ENCODE results near the gene SWT1.
"Not testable (repeated sequence)": the region's sequence is repeated elsewhere in the genome, so short reads cannot be mapped to it uniquely, and the experiment has no call there.

SWT1 gene

DNA sequence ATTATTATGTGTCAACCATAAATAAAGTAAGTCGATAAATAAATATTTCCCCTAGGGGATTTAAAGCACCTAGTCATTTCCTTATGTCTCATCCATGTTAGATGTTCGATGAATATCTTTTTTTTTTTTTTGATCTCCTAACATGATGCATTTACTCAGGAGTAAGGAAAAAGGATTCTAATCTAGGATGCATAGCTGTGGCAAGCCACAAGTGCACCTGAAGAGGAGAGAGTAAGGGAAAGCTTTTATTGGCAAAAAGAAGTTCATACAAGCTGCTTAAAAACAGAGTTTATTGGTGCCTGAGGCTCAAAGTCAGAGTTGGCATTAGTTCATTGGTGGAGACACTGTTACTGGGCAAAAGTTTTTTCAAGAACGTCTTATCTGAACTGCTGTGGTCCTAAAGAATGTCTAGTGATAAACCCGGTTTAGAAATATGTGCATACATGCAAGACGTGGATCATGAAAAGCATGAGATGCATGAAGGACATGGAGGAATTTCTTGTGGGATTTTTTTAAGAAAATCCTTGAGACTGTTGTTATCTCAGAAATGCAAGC lies 51.7 kb downstream of the SWT1 start:
- Mint-ChIP-seq H3K27ac (no peak overlapping the region), H3K36me3 (peaks cover 27% of the 10 kb centered on the region), H3K9me3 (peaks cover 7% of the 10 kb centered on the region), H3K4me3 (no peak overlapping the region), H3K4me1 (no peaks in the 10 kb centered on the region), H3K27me3 (no peaks in the 10 kb centered on the region)
- DNase-seq (ENCODE audit: low spot score in 2 of 2), result no peak
- ATAC-seq (ENCODE audit: low read depth), result no peak

GRCh38 chr1:185209357-185209756 lies 52.4 kb downstream of the SWT1 start:
- not testable (repeated sequence) for H3K27me3 Mint-ChIP-seq; H3K4me3 Mint-ChIP-seq; ATAC-seq (ENCODE audit: low read depth); H3K27ac Mint-ChIP-seq; H3K4me1 Mint-ChIP-seq; DNase-seq (ENCODE audit: low spot score in 2 of 2)
- H3K36me3 Mint-ChIP-seq, result peaks cover 31% of the 10 kb centered on the region
- H3K9me3 Mint-ChIP-seq, result peaks cover 10% of the 10 kb centered on the region

- Mint-ChIP-seq H3K27ac (no peak overlapping the region), H3K9me3 (peaks cover 10% of the 10 kb centered on the region), H3K27me3 (no peaks in the 10 kb centered on the region), H3K4me1 (no peaks in the 10 kb centered on the region), H3K4me3 (no peak overlapping the region), H3K36me3 (peaks cover 35% of the 10 kb centered on the region)
- no peak for DNase-seq (ENCODE audit: low spot score in 2 of 2)
- ATAC-seq (ENCODE audit: low read depth), result no peak
These were observed 56.1 kb downstream of the SWT1 start for GRCh38 chr1:185213091-185213490.

DNA sequence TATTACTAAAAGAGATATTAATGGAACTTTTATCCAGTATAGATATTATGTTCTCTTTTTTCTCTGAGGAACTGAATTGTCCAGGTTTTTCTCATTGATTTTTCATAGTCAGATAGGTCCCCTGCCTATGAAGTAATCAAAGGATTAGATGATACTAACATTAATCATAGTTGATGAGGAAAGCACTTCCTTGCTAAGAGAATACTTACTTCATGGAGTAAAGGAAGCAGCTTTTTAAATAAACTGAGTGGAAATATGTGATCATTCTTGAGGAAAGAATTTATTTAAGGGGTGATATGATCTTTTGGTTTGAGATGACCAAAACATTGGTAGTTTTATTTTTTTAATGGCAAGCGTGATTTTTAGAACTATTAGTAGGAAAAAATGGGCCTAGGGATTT lies 58.9 kb downstream of the SWT1 start:
- no peaks in the 10 kb centered on the region for H3K27me3 Mint-ChIP-seq
- DNase-seq (ENCODE audit: low spot score in 2 of 2), result no peak
- no peak for ATAC-seq (ENCODE audit: low read depth)
- H3K27ac Mint-ChIP-seq, result no peak overlapping the region
- peaks cover 14% of the 10 kb centered on the region for H3K36me3 Mint-ChIP-seq
- H3K9me3 Mint-ChIP-seq, result peaks cover 3% of the 10 kb centered on the region
- no peaks in the 10 kb centered on the region for H3K4me1 Mint-ChIP-seq
- no peak overlapping the region for H3K4me3 Mint-ChIP-seq

GRCh38 chr1:185224132-185224531 lies 67.2 kb downstream of the SWT1 start:
- peaks cover 35% of the 10 kb centered on the region for H3K36me3 Mint-ChIP-seq
- no peak for ATAC-seq (ENCODE audit: low read depth)

DNA sequence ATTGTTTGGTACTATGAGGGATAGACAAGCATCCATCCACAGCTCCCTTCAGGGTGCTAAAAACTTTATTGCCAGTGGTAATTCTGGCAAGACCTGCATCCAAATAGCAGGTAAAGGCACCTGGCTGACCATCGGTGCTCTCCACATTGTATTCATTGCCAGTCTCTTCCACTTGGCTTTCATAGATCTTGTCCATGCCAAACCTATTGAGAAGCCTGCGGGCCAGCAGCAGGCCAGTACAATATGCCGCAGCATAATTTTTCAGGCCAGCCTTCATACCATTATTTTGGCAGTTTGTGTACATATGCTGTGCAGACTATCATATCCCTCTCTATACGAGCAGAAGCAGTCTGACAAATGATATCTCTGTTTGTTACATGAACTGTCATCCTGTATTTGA lies 70.2 kb downstream of the SWT1 start:
- Mint-ChIP-seq H3K27ac (no peak overlapping the region), H3K9me3 (peaks cover 7% of the 10 kb centered on the region), H3K4me3 (no peak overlapping the region), H3K27me3 (no peaks in the 10 kb centered on the region), H3K36me3 (peaks cover 35% of the 10 kb centered on the region), H3K4me1 (no peaks in the 10 kb centered on the region)
- ATAC-seq (ENCODE audit: low read depth), result no peak
- DNase-seq (ENCODE audit: low spot score in 2 of 2), result no peak

More at GRCh38 chr1:185224132-185224531, 67.2 kb downstream of the SWT1 start:
- DNase-seq (ENCODE audit: low spot score in 2 of 2), result no peak
- Mint-ChIP-seq H3K27me3 (no peaks in the 10 kb centered on the region), H3K4me1 (no peaks in the 10 kb centered on the region), H3K4me3 (no peak overlapping the region), H3K9me3 (peaks cover 7% of the 10 kb centered on the region), H3K27ac (no peak overlapping the region)

DNA sequence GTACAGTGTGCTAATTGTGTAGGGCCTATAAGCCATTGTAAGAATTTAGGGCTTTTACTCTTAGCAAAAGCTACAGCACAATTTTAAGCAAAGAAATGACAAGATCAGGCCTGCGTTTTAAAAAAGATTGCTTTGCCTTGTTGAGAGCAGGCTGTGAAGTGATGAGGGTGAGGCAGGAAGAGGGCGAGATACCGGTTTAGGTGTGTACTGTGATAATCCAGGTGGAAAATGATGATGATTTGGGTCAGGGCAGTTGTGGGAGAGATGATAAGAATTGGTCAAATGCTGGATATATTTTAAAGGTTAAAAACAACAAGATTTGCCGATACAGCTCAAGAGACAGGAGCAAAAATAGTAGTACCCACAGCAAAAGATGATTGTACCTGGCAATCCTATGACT lies 72.0 kb downstream of the SWT1 start:
- Mint-ChIP-seq H3K4me1 (no peaks in the 10 kb centered on the region), H3K27me3 (no peaks in the 10 kb centered on the region), H3K9me3 (peaks cover 3% of the 10 kb centered on the region), H3K4me3 (no peak overlapping the region), H3K36me3 (peaks cover 26% of the 10 kb centered on the region), H3K27ac (no peak overlapping the region)
- no peak for DNase-seq (ENCODE audit: low spot score in 2 of 2)
- no peak for ATAC-seq (ENCODE audit: low read depth)

GRCh38 chr1:185229981-185230380 lies 73.0 kb downstream of the SWT1 start:
- Mint-ChIP-seq H3K27me3 (no peaks in the 10 kb centered on the region), H3K36me3 (peaks cover 24% of the 10 kb centered on the region), H3K4me1 (no peaks in the 10 kb centered on the region), H3K9me3 (no peaks in the 10 kb centered on the region), H3K4me3 (no peak overlapping the region), H3K27ac (no peak overlapping the region)
- DNase-seq (ENCODE audit: low spot score in 2 of 2), result no peak
- no peak for ATAC-seq (ENCODE audit: low read depth)

DNA sequence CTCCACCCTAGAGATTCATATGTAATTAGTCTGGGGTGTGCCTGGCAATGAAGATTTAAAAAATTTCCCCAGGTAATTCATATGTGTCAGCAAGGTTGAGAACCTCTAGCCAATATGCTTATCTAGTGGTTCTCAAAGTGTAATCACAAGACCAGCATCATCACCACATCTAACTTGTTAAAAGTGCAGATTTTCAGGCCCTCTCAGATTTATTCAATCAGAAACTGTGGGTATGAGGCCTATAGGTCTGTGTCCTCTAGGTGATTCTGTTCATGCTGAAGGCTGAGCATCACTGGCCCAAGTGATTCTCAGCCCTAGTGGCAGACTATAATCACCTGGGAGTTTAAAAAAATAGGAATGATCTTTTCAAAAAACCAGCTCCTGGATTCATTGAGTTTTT lies 75.9 kb downstream of the SWT1 start:
- DNase-seq (ENCODE audit: low spot score in 2 of 2), result no peak
- no peak for ATAC-seq (ENCODE audit: low read depth)
- Mint-ChIP-seq H3K27ac (no peak overlapping the region), H3K4me1 (no peaks in the 10 kb centered on the region), H3K36me3 (peaks cover 34% of the 10 kb centered on the region), H3K9me3 (no peaks in the 10 kb centered on the region), H3K27me3 (no peaks in the 10 kb centered on the region), H3K4me3 (no peak overlapping the region)

DNA sequence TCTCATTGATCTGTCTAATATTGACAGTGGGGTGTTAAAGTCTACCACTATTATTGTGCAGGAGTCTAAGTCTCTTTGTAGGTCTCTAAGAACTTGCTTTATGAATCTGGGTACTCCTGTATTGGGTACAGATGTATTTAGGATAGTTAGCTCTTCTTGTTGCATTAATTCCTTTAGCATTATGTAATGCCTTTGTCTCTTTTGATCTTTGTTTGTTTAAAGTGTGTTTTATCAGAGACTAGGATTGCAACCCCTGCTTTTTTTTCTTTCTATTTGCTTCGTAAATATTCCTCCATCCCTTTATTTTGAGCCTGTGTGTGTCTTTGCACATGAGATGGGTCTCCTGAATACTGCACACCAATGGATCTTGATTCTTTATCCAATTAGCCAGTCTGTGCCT lies 77.2 kb downstream of the SWT1 start:
- H3K4me1 Mint-ChIP-seq; H3K4me3 Mint-ChIP-seq; ATAC-seq (ENCODE audit: low read depth); H3K9me3 Mint-ChIP-seq; DNase-seq (ENCODE audit: low spot score in 2 of 2); H3K27me3 Mint-ChIP-seq; H3K27ac Mint-ChIP-seq: not testable (repeated sequence)
- peaks cover 29% of the 10 kb centered on the region for H3K36me3 Mint-ChIP-seq

GRCh38 chr1:185237176-185237575 lies 80.2 kb downstream of the SWT1 start:
- peaks cover 26% of the 10 kb centered on the region for H3K36me3 Mint-ChIP-seq
- not testable (repeated sequence) for H3K4me3 Mint-ChIP-seq; DNase-seq (ENCODE audit: low spot score in 2 of 2); H3K27ac Mint-ChIP-seq; H3K27me3 Mint-ChIP-seq; H3K9me3 Mint-ChIP-seq; ATAC-seq (ENCODE audit: low read depth); H3K4me1 Mint-ChIP-seq

- Mint-ChIP-seq H3K9me3 (no peaks in the 10 kb centered on the region), H3K36me3 (peaks cover 26% of the 10 kb centered on the region), H3K4me1 (no peaks in the 10 kb centered on the region), H3K27me3 (no peaks in the 10 kb centered on the region), H3K4me3 (no peak overlapping the region), H3K27ac (no peak overlapping the region)
- no peak for DNase-seq (ENCODE audit: low spot score in 2 of 2)
- ATAC-seq (ENCODE audit: low read depth), result no peak
These were observed 80.7 kb downstream of the SWT1 start for GRCh38 chr1:185237661-185238060.

DNA sequence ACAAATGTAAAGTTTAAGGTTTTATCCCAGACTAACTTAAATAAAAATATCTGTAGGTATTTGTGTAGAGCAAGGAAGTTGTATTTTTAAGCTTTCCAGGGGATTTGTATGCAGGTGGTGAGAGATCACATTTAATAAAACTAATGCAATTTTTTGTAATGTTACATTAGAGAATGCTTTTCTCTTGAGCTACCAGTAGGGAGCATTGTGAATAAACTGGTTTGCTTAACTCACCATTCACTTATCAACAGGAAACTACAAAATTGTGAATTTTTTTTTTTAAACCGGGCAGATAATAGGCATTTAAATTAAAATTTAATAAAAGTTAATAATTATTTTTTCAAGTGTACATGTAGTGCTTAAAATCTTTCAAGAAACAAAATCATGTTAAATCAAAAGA lies 81.5 kb downstream of the SWT1 start:
- H3K27ac Mint-ChIP-seq, result no peak overlapping the region
- ATAC-seq (ENCODE audit: low read depth) (no peak), DNase-seq (ENCODE audit: low spot score in 2 of 2) (no peak)
- H3K9me3 Mint-ChIP-seq, result no peaks in the 10 kb centered on the region
- no peak overlapping the region for H3K4me3 Mint-ChIP-seq
- H3K36me3 Mint-ChIP-seq, result peaks cover 23% of the 10 kb centered on the region
- H3K27me3 Mint-ChIP-seq, result no peaks in the 10 kb centered on the region
- no peaks in the 10 kb centered on the region for H3K4me1 Mint-ChIP-seq

DNA sequence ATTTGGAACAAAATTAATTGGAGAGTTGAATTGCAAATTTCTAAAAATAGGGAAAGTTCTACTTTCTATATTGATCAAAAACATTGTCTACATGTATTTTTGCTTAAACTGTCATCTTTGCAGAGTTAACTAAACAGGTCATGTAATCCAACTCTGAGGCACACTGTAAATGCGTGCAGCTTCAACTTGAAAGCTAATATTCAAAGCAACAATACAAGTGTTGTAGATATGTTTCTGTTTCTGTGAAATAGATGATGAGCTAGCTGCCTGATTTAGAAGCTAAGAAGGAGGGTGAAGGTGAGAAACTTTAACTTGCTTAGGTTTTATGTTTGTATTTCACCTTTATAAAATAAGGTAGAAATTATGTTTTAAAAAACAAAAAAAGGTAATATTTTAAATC lies 82.9 kb downstream of the SWT1 start:
- H3K4me3 Mint-ChIP-seq, result no peak overlapping the region
- ATAC-seq (ENCODE audit: low read depth), result no peak
- H3K9me3 Mint-ChIP-seq, result no peaks in the 10 kb centered on the region
- no peaks in the 10 kb centered on the region for H3K4me1 Mint-ChIP-seq
- H3K36me3 Mint-ChIP-seq, result peaks cover 13% of the 10 kb centered on the region
- H3K27ac Mint-ChIP-seq, result no peak overlapping the region
- no peak for DNase-seq (ENCODE audit: low spot score in 2 of 2)
- H3K27me3 Mint-ChIP-seq, result no peaks in the 10 kb centered on the region

GRCh38 chr1:185241127-185241526 lies 84.2 kb downstream of the SWT1 start:
- H3K4me3 Mint-ChIP-seq, result no peak overlapping the region
- DNase-seq (ENCODE audit: low spot score in 2 of 2), result no peak
- H3K27me3 Mint-ChIP-seq, result no peaks in the 10 kb centered on the region
- H3K9me3 Mint-ChIP-seq, result no peaks in the 10 kb centered on the region
- no peaks in the 10 kb centered on the region for H3K4me1 Mint-ChIP-seq
- no peak overlapping the region for H3K27ac Mint-ChIP-seq
- ATAC-seq (ENCODE audit: low read depth), result no peak
- peaks cover 2% of the 10 kb centered on the region for H3K36me3 Mint-ChIP-seq

Measured in memory B cell (primary cell).